Dermis blood vessel endothelial cell (primary cell): ENCODE measurements around the gene PHTF2. TPM values are rescaled to one million over a fixed set of nuclear protein-coding genes. Genes with fewer than 3 reads are reported as not detected.
"Not testable (repeated sequence)": the region's sequence is repeated elsewhere in the genome, so short reads cannot be mapped to it uniquely, and the experiment has no call there.

Source experiments
- DNase-seq: peaks from one replicate; pipeline ENCODE4 v3.0.0; 2010
- total RNA-seq: library from RNA; depleted of rRNA; stranded (reverse); fragments of >200 nt; gene quantifications from 2 replicates; pipeline ENCODE4 v1.2.3, GENCODE V29; 2014

The PHTF2 gene
- total RNA-seq, result 11.2 and 20.0 TPM in 2 replicates

DNA sequence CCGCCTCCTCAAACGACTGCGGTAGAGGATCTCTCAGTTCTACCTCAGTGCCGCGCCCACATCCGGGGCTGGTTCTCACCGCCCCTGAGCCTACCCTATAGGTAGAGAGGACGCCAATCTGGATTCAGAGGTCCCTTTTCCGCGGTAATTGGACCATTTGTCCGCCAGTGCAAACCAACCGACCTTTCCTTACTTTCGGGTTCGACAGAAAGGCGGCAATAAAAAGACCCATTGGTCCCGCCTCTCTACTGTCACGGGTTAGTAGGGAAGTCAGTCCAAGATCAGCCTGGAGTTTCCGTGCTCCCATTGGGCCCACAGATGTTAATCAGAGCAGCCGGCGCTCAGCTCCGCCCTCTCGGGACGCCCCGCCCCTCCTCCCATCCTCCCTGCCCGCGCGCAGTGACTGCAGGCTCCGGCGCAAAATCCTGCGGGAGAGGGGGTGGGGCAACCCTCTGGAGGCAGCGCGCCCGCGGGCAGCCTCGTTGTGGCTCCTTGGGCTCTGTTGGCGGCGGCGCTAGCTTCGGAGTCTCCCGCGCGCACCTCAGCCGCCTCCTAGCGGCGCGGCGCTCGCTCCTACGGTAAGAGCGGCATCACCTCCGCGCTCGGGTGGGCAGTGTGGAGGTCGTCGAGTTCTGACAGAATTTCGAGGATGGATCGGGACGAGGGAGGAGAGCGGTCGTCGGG is at the start of gene PHTF2, which contains the start of gene TMEM60:
Gene PHTF2, plus strand, starts transcription at position 380 of the 684 bp plus-strand sequence.
Gene TMEM60, minus strand, starts transcription at position 41 of the 684 bp plus-strand sequence. CDS start 4,061 bp downstream, outside the sequence.
- peak; percentile 99 for DNase-seq

DNA sequence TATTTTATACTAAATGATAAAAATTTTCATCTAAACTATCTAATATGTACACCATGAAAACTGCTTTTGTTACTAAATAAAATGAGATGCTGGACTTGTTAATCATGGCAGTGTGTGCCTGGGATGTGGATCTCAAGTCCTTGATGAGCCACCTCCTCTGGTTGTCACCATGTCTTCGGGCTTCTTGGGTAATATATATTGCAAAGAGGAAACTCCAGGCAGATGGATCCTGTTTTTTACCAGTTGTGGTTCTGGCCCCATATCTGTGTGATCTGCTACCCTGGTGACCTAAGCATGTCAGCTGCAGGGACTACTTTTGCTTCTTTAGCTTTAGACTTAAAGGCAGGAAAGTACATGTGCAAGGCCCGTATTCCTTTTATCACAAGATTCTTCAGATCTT is 46.6 kb upstream of the PHTF2 start:
- peak; percentile 62 for DNase-seq

DNA sequence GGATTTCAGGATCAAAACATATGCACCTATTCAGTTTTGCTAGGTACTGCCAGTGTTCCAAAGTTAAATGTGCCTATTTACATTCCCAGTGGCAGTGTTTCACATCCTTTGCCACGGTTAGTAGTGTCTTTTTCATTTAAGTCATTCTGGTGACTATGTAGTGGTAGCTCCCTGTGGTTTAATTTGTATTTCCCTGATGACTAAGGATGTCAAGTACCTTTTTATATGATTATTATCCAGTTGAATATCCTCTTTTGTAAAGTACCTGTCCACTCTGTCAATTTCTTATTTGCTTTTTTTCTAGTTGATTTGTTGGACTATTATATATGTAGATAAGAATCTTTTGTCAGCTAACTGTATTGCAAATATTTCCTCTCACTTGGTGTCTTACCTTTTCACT is 45.4 kb upstream of the PHTF2 start:
- no peak for DNase-seq

DNA sequence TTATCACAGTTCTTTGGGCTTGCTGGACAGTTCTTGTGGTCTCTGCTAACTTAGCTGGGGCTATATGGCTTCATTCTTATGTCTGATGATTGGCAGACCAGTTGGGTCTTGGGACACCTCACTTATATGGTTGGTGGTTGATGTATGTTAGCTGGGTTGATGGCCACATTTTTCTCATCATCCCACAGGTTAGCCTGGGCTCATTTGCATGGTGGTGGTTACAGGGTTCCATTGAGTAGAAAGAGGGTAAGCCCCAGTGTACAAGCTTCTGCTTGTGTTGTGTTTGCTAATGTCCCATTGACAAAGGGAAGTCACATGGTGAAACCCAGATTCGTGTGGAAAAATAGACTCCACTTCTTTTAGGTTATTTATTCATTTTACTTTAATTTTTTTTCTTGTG is 41.0 kb upstream of the PHTF2 start:
- no peak for DNase-seq

DNA sequence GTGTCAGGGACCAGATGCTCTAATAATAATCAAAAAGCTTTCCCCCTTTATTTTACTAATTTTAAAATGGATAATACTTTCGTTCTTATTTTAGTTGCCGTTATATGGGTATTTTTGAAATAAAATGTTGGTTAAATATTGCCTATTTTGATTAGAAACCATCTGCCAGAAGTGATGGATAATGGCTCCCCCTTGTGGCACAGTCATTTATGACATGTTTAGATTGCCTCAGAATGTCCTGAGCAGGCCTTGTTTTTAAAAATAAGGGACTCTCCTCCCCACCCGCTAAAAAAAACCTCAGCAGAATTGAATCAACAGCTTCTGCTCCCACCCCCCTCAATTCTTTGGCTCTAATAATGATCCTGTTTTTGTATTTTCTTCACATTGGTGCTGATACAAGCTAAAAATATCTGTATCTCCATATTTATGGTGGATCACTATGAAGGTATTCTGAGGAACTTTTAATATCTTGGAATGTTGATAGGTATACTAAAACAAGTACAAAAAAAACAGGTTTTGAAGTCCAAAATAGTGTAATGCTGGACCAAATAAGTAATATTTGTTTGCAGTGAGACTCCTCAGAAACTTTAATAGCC is 39.2 kb upstream of the PHTF2 start:
- DNase-seq, result peak; percentile 90

DNA sequence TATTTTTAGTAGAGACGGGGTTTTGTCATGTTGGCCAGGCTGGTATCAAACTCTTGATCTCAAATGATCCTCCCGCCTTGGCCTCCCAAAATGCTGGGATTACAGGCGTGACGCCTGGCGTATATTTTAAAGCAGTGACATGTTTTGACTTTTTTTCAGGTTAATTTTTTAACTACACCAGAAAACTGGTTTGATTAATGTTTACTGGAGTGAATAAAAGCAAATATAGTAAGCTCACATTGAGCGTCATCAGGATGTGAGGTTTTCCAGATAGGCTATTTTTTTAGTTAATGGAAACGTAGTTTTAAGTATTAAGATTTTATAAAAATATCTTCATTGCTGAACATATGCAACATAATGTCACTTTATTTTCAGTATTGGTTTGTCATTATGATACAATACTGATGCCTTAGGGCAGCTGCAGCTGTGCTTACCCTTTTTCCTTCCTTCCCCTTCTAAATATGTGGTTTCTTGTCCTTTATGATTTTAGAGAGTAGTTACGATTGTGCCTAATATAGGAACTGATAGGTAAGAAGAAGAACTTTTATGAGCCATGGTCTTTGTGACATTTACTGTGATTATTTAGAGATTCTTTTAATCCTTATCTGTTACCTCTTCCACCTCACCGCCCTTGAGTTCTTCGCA is 37.6 kb upstream of the PHTF2 start:
- DNase-seq, result no peak

DNA sequence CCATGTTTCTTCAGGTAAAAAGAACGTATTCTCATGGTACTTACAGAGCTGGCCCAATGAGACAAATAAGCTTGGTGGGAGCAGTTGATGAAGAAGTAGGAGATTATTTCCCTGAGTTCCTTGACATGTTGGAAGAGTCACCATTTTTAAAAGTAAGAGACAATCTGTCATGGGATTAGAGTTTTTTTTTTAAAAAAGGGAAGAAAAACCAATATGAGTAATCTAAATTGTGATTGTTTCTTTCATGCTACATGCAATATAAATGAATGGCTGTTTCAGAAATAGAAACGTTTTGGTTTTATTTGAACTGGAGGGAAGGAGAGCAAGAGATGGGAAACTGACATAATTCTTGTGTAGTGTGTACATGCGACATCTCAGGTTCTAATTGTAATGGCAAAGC is 33.1 kb upstream of the PHTF2 start:
- no peak for DNase-seq

DNA sequence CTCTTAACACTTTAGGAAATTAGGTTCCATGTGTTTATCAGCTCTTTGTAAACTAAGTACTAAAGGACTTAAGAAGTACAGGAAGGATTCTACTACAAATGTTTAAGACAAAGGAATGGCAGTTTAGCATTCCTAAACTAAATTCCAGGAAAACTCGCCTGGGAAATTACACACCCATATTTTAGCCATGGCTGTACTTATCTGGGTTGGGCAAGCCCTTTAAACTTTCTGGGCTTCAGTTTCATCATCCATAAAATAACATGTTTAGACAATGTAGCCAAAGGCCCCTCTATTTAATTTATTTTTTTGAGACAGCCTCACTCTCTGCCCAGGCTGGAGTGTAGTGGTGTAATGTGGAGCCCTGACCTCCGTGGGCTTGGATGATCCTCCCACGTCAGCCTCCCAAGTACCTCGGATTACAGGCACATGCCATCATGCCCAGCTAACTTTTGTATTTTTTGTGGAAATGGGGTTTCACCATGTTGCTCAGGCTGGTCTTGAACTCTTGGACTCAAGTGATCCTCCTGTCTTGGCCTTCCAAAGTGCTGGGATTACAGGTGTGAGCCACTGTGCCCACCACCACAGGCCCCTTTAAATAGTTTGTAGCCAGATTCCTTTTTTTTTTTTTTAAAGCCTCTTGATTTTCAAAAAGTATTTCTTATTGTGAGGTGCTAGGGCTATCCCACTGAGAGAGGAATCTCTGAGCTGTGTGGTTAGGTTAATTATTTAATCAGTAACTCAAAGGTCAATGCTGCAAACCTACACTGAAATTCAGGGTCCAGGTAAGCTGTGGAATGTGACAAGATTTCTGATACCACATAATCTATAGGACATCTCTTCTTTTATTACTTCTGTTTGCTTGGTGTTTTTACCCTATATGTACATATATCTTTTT is 32.4 kb upstream of the PHTF2 start:
- DNase-seq, result no peak

DNA sequence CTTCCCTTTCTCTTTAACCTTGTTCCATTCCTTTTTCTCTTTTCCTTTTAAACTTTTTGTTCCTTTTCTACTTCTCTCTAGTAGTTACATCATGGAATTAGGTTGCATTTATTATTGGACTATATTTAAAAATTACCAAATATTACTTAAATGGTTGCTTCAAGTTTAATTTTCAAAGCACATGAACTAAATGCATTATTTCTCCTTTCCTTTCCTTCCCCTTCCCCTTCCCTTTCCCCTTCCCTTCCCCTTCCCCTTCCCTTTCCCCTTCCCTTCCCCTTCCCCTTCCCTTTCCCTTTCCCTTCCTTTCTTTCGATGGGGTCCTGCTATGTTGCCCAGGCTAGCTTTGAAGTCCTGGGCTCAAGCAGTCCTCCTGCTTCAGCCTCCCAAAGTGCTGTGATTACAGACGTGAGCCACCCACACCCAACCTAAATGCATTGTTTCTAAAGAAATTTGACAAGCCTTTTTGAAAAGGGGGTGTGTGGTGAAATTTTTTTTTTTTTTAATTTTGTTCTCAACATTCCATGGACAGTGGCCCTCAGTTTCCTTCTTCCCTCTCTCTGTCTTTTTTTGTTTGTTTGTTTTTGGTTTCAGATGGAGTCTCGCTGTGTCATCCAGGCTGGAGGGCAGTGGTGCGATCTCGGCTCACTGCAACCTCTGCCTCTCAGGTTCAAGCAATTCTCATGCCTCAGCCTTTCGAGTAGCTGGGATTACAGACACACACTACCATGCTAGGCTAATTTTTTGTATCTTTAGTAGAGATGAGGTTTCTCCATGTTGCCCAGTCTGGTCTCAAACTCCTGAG is 31.6 kb upstream of the PHTF2 start:
- no peak for DNase-seq

DNA sequence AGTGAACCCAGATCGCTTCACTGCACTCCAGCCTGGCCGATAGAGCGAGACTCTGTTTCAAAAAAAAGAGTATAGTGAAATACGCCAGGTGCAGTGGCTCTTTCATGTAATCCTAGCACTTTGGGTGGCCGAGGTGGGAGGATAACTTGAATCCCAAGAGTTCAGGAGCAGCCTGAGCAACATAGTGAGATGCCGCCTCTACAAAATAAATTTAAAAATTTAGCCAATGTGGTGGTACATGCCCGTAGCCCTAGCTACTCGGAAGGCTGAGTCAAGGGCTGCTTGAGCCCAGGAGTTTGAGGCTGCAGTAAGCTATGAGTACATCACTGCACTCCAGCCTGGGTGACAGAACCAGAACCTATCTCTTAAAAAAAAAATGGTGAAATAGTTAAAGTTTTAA is 28.3 kb upstream of the PHTF2 start:
- no peak for DNase-seq

DNA sequence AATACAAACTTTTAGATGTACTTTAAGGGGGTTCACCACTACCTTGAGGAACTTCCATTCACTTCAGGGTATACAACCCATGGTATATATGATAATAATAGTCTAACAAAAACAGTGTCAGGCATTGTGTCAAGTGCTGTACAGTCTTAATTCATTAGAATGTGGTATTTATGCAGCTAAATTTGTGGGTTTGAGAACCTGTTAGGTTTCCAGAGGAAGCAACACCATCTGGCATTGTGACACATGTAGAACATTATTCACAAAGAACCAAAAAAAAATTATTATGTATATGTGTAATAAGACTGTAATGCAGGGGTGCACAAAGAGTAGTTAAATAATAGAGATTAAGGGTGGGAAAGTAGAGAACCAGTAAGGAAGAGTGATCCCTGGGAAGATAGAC is 26.7 kb upstream of the PHTF2 start:
- no peak for DNase-seq

DNA sequence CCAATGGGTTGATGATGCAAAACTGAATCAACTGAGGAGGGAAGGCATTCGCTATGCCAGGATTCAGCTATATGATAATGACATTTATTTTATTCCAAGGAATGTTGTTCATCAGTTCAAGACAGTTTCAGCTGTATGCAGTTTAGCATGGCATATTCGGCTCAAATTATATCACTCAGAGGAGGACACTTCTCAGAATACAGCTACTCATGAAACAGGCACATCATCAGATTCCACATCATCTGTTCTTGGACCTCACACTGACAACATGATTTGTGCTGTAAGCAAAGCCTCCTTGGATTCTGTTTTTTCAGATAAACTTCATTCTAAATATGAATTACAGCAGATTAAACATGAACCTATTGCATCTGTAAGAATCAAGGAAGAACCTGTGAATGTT is 20.0 kb upstream of the PHTF2 start:
- DNase-seq, result no peak

DNA sequence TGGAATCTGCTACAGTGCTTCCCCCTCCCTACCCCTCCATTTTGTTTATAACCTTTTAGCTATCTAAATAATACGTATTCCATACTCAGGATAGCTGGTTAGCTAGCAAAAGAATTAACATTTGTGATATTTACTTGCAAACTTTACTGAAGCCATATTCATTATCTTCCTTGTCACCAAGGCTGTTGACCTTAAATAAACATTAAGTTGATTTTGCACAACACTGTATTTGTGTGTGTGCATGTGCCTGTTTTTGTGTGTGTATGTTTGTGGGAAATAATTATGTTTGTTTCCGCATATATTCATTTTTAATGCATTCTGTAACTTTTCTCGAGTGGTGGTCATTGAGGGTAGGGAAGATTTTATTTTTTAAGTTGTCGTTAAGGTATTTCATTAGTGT is 16.2 kb upstream of the PHTF2 start:
- no peak for DNase-seq

DNA sequence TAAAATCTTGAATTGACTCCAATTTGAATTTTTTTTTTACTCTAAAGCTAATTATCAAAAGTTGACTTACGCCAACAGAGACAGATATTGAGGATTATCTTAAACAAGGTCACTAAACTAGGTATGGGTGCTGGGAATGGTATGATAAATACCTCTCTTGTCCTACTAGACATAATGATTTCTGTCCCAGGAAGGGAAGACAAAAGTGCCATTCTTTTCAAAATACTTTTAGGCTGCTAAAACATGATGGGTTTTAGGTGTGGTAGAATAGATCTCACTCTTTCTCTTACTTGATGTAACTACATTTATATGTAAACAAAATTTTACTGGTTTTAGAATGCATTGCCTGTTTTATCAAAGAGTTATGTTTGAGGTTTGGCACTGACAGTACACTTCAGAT is 15.5 kb upstream of the PHTF2 start:
- DNase-seq, result no peak

DNA sequence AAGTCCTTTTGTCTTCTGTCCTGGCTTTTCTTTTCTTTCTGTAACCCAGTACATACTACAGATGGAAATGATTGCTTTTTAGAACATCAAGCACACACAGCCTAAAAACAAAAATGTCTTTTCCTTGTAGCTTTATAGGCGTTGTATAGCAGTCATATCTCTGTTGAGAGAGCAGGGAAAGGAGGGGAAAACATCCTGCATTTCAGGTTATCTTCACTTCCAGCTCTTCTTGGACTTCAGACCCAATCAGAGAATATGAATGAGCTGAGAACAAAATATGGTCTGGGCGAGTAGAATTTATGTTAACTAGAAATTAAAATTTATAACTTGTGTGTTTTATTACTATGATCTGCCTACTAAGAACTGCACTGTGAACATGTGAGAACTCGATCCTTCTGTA is 15.0 kb upstream of the PHTF2 start:
- no peak for DNase-seq

DNA sequence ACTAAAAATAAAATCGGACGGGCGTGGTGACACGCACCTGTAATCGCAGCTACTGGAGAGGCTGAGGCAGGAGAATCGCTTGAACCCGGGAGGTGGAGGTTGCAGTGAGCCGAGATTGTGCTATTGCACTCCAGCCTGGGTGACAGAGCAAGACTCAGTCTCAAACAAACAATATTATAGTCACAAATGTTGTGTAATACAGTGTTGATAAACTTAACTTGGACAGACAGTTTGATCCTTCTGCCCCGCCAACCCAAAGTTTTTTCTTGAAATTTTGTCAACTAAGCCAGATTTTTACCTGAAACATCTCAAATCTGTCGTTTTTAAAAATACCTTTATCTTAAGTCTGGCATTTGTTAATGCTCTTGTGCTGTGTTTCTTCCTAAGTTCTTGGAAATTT is 14.1 kb upstream of the PHTF2 start:
- not testable (repeated sequence) for DNase-seq

DNA sequence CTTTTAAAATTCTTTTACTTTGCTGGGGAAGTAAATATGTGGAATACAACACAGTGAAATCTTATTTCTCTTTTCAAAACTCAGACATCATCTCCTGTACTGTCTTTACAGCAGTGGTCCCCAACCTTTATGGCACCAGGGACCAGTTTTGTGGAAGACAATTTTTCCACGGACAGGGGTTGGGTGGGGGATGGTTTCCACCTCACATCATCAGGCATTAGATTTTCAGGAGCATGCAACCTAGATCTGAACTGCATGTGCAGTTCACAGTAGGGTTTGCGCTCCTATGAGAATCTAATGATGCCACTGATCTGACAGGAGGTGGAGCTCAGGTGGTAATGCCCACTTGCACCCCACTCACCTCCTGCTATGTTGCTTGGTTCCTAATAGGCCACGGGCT is 12.6 kb upstream of the PHTF2 start:
- DNase-seq, result no peak

DNA sequence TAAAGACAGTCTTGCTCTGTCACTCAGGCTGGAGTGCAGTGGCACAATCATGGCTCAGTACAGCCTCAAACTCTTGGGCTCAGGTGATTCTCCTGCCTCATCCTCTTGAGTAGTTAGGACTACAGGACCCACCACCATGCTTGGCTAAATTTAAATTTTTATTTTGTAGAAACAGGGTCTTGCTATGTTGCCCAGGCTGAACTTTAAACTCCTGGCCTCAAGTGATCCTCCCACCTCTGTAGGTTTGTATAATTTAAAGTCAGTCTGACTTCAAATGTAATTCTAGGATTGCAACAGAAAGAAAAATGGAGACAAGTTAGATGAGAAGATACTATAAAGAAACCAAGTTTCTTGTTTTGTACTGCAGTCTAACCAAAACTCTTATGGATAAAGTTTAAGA is 11.8 kb upstream of the PHTF2 start:
- DNase-seq, result no peak

DNA sequence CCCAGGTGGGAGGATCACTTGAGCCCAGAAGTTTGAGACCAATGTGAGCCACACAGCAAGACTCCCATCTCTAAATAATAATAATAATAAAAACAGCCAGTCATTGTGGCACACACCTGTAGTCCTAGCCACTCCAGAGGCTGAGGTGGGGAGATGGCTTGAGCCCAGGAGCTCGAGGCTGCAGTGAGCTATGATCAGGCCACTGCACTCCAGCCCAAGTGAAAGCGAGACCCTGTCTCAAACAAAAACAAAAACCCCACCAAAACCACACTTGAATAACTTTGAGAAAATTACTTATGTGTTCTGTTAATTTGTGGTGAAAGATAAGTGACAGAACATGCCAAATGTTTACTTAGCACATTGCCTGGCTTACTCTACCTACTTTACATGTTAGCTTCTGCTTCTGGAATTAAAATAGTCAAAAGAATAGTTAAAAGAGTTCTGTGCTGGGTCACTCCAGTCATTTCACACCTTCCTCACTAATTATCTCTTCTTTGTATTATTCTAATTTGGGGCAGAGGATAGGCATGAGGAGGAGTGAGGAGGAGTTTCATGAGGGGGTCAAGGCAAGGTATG is 10.2 kb upstream of the PHTF2 start:
- no peak for DNase-seq

DNA sequence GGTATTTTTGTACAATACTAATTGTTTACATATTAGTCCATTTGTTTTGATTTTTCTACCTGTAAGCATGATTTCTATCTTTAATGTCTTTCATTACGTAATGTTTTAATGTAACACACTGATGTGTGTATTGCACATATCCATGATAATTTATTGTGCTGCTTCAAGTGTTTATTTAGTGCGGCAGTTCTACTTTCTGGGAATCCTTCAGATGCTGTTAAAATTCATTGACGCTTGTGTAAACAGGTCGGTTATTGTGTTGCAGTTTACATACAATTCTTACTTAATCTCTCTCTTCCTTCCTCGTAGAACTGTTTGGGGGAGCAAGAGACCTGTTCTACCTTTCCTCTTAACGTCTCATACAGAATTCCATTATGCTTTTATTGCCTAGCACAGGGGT is 7.2 kb upstream of the PHTF2 start:
- DNase-seq, result no peak

DNA sequence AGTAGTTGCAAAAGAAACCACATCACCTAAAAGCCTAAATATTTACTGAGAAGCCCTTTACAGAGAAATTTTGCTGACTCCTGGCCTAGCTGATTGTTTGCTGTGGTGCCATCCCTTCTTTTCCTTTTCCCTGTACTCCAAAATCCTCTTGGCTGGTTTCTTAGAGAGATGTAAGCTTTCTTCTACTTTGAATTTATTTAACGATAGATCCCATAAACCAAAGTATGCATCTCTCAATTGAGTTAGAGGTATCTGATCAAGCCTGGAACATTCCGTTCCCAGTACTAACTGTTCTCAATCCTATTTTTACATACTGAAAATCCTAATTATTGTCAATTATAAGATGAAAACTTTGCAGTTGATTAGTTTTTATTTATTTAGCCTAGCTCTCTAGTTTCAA is 6.6 kb upstream of the PHTF2 start:
- DNase-seq, result no peak

DNA sequence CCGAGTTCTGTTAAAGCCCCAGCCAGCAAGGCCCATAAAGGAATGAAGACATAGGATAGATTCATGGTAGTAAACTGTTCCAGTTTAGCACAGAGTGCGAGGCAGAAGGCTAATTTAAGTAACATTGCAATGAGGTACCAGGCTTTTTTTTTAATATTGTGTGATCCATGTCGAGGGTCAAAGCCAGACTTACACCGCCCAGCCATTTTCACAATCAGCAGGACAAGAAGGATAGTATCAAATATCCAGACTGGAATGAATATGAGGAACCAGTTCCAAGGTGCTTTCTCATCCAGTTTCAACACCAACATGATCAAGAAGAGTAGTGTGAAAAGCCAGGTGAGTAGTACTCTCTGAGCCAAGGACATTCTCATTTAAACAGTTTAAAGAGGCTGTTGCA is 4.6 kb upstream of the PHTF2 start:
- no peak for DNase-seq
